ENCODE data around the gene MPPED1. TPM values are rescaled to one million over a fixed set of nuclear protein-coding genes. Genes with fewer than 3 reads are reported as not detected.

MPPED1 gene
- total RNA-seq, 1 experiment from 2014 or later = 0.28 TPM

- Histone ChIP-seq H2AFZ (ENCODE audit: low read length) (no peak overlapping the region), H3K14ac (ENCODE audit: insufficient read depth, low read length) (no peak overlapping the region), H2AK5ac (ENCODE audit: insufficient read length, low read length) (no peak overlapping the region), H3K27ac (ENCODE audit: insufficient read length, low read depth, low read length) (no peak overlapping the region), H3K9ac (ENCODE audit: extremely low read depth, insufficient read length, low read length) (no peak overlapping the region), H3K4me1 (ENCODE audit: insufficient read depth, low read length) (no peaks in the 10 kb centered on the region), H2BK5ac (ENCODE audit: insufficient read length, low read length) (no peak overlapping the region), H3T11ph (ENCODE audit: low read length) (no peak overlapping the region), H3K4ac (ENCODE audit: low read depth, low read length) (no peak overlapping the region), H3K4me2 (ENCODE audit: insufficient read depth, insufficient read length, low read length) (no peak overlapping the region), H3K23ac (ENCODE audit: insufficient read length, low read depth, low read length) (no peak overlapping the region), H3K18ac (ENCODE audit: insufficient read length, low read depth, low read length) (no peak overlapping the region), H4K91ac (ENCODE audit: insufficient read length, low read depth, low read length) (no peak overlapping the region), H3K79me2 (ENCODE audit: insufficient read depth, low read length) (no peaks in the 10 kb centered on the region), H3K23me2 (ENCODE audit: insufficient read length, low read depth, low read length, poor library complexity, severe bottlenecking) (no peaks in the 10 kb centered on the region), H3K56ac (ENCODE audit: insufficient read length, low read depth, low read length) (no peak overlapping the region), H3K27me3 (ENCODE audit: insufficient read depth, low read length) (no peaks in the 10 kb centered on the region), H4K20me1 (ENCODE audit: control insufficient read depth, insufficient read depth, insufficient read length) (no peaks in the 10 kb centered on the region), H2BK120ac (ENCODE audit: low read depth, low read length, poor library complexity, severe bottlenecking) (no peak overlapping the region), H4K8ac (replicated peaks; ENCODE audit: insufficient read length, low read depth, low read length) (no peak overlapping the region), H4K5ac (ENCODE audit: insufficient read length, low read depth, low read length) (no peak overlapping the region), H2BK12ac (ENCODE audit: insufficient read length, low read depth, low read length) (no peak overlapping the region), H3K9me3 (ENCODE audit: control insufficient read depth, low read depth, low read length) (no peaks in the 10 kb centered on the region), H2BK20ac (ENCODE audit: low read depth, low read length, poor library complexity, severe bottlenecking) (no peak overlapping the region), H2BK15ac (ENCODE audit: low read depth, low read length) (no peak overlapping the region), H3K79me1 (ENCODE audit: insufficient read depth, low read depth, low read length, poor library complexity, severe bottlenecking) (no peaks in the 10 kb centered on the region)
- H3K4me1 Mint-ChIP-seq = peaks cover 0 to 9% of the 10 kb centered on the region in 2 experiments; a peak in 1 of 4 replicates
- no peak for TF ChIP-seq CTCF (conservative IDR thresholded peaks at IDR 0.05)
- no peaks in the 10 kb centered on the region for H3K9me3 Mint-ChIP-seq
- H3K36me3 Mint-ChIP-seq (ENCODE audit: insufficient read depth in 1 of 3, low read depth in 3 of 3) = no peaks in the 10 kb centered on the region
- DNase-seq = peak; percentile 70
- no peak overlapping the region for H3K4me3 Mint-ChIP-seq
- peak overlapping the region in 1 of 3 experiments; percentile 18; a peak in 1 of 7 replicates for H3K27ac Mint-ChIP-seq
- WGBS (ENCODE audit: extremely low coverage, insufficient read length, low lambda C conversion rate) = no CpG with 5 or more reads among the region's 16 CpGs
- H3K27me3 Mint-ChIP-seq (ENCODE audit: low read depth) = no peaks in the 10 kb centered on the region; the same call in 1 of the 2 replicates
These were observed 37.5 kb downstream of the MPPED1 start for GRCh38 chr22:43449205-43449830.

Data from H9 (cell line).